Keratinocyte (primary cell): ENCODE data around the gene RUVBL2. TPM values are rescaled to one million over a fixed set of nuclear protein-coding genes. Genes with fewer than 3 reads are reported as not detected.

Experiments used
- DNase-seq: peaks from one replicate; pipeline ENCODE4 v3.0.0-alpha.2; 2011; ENCODE audit warnings: low read depth, missing footprints, low spot score
- FAIRE-seq: peaks from 2 replicates; lab custom pipeline; 2011; peaks lifted over from hg19 to GRCh38; lab: Jason Lieb, UNC
- H2AFZ ChIP-seq: 2 replicates; pipeline ENCODE4 v1.6.0; 2012; ENCODE audit warnings: low read length, control low read depth, inconsistent platforms; ENCODE audit not compliant: control insufficient read depth
- H3K27ac ChIP-seq: 2 replicates; pipeline ENCODE4 v1.5.1; 2011; ENCODE audit warnings: low read length; ENCODE audit not compliant: control insufficient read depth, insufficient read depth
- H3K27me3 ChIP-seq: 3 replicates; pipeline ENCODE4 v1.6.0; 2011; ENCODE audit warnings: low read length; ENCODE audit not compliant: control insufficient read depth, insufficient read depth; ENCODE audit errors: extremely low read depth
- H3K36me3 ChIP-seq, 2 experiments: 2 replicates in 1 of 2; 3 replicates in 1 of 2; pipeline ENCODE4 v1.5.1; 2011; ENCODE audit warnings: low read length in 2 of 2, mild to moderate bottlenecking in 1 of 2; ENCODE audit not compliant: control insufficient read depth in 2 of 2, insufficient read depth in 2 of 2; ENCODE audit errors: extremely low read depth in 1 of 2
- H3K4me1 ChIP-seq: 3 replicates; pipeline ENCODE4 v1.5.1; 2011; ENCODE audit warnings: low read length; ENCODE audit not compliant: control insufficient read depth, insufficient read depth; ENCODE audit errors: extremely low read depth
- H3K4me2 ChIP-seq: 3 replicates; pipeline ENCODE4 v1.6.0; 2011; ENCODE audit warnings: low read depth, low read length; ENCODE audit not compliant: control insufficient read depth, insufficient read depth; ENCODE audit errors: extremely low read depth
- H3K4me3 ChIP-seq, 3 experiments: fragments of 200-600 bp in 1 of 3; sonication (generic) in 1 of 3; 2 replicates in 2 of 3; 3 replicates in 1 of 3; pipeline ENCODE4 v1.5.1; 2011 to 2016; ENCODE audit warnings: low read length in 3 of 3, mild to moderate bottlenecking in 3 of 3, control low read depth in 2 of 3, inconsistent platforms in 1 of 3, low read depth in 1 of 3, mixed read lengths in 1 of 3, mixed run types in 1 of 3, moderate library complexity in 1 of 3; ENCODE audit not compliant: control insufficient read depth in 2 of 3, insufficient read depth in 2 of 3; ENCODE audit errors: extremely low read depth in 1 of 3
- H3K79me2 ChIP-seq: 2 replicates; pipeline ENCODE4 v1.6.0; 2012; ENCODE audit warnings: low read length; ENCODE audit not compliant: control insufficient read depth, insufficient read depth
- H3K9ac ChIP-seq: 3 replicates; pipeline ENCODE4 v1.6.0; 2011; ENCODE audit warnings: low read length; ENCODE audit not compliant: control insufficient read depth, insufficient read depth; ENCODE audit errors: extremely low read depth
- H3K9me1 ChIP-seq: 3 replicates; pipeline ENCODE4 v1.6.0; 2011; ENCODE audit warnings: low read length; ENCODE audit not compliant: control insufficient read depth, insufficient read depth; ENCODE audit errors: extremely low read depth
- H3K9me3 ChIP-seq: 2 replicates; pipeline ENCODE4 v1.5.1; 2012; ENCODE audit warnings: low read depth, low read length; ENCODE audit not compliant: control insufficient read depth
- H4K20me1 ChIP-seq: 3 replicates; pipeline ENCODE4 v1.6.0; 2011; ENCODE audit warnings: low read length; ENCODE audit not compliant: control insufficient read depth, insufficient read depth; ENCODE audit errors: extremely low read depth
- EZH2 ChIP-seq: IDR thresholded peaks from one replicate; pipeline ENCODE4 v1.6.1; 2012; ENCODE audit warnings: inconsistent platforms, mild to moderate bottlenecking, low read length, moderate library complexity
- dilution Hi-C: fragments of 300-500 bp; cut with MboI; formaldehyde crosslinking; loops from one replicate; pipeline ENCODE4 v1.7.0; 2020; ENCODE audit warnings: low sequenced_read_pairs; ENCODE audit not compliant: extremely low pct_ligation_motif_present
- polyA plus RNA-seq, 5 experiments: library from polyadenylated mRNA; depleted of rRNA in 3 of 5; stranded (reverse) in 3 of 5; stranded (forward) in 1 of 5; unstranded in 1 of 5; fragments of >200 nt; gene quantifications; 1 replicate in 1 of 5; 2 replicates in 3 of 5; 3 replicates in 1 of 5; pipeline versions ENCODE4 v1.2.1 to v1.2.3, GENCODE V29; 2011 to 2012; ENCODE audit warnings: missing spikeins in 2 of 5, low read depth in 1 of 5, low replicate concordance in 1 of 5
- TF ChIP-seq, protein P1 (sequence below), 3 experiments: IDR thresholded peaks in 1 of 3; conservative IDR thresholded peaks in 1 of 3; optimal IDR thresholded peaks in 1 of 3; 2 replicates in 2 of 3; 3 replicates in 1 of 3; pipeline versions ENCODE3 to v1.5.1; 2011; ENCODE audit warnings: low read length in 3 of 3, mild to moderate bottlenecking in 3 of 3, moderate library complexity in 2 of 3, control low read depth in 1 of 3, inconsistent platforms in 1 of 3; ENCODE audit not compliant: insufficient read depth in 2 of 3; ENCODE audit errors: extremely low read depth in 1 of 3

Gene RUVBL2
- polyA plus RNA-seq, 1 donor (not counting 4 experiments of a cell fraction or from before 2014, with no cell fraction given) = 126 TPM

DNA sequence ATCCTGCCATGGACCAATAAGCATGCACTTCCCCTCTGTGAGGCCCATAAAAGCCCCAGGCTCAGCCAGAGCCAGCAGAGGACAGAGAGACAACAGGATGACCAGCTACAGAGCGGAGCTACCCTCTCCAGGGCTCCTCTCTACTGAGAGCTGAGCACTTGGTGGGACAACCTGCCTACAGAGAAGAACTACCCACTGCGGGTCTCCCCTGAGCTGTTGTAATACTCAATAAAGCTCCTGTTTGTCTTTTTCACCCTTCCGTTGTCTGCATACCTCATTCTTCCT, 46.5 kb upstream of the RUVBL2 start:
- no peak for DNase-seq
- H3K4me2 ChIP-seq = no peak overlapping the region
- H3K9me1 ChIP-seq = no peaks in the 10 kb centered on the region
- H4K20me1 ChIP-seq = no peaks in the 10 kb centered on the region
- H3K9ac ChIP-seq = no peak overlapping the region
- H3K79me2 ChIP-seq = no peaks in the 10 kb centered on the region
- no peaks in the 10 kb centered on the region for H3K9me3 ChIP-seq
- no peak overlapping the region for H2AFZ ChIP-seq
- H3K27me3 ChIP-seq = no peaks in the 10 kb centered on the region
- no peak for TF ChIP-seq EZH2
- TF ChIP-seq, protein P1, sequence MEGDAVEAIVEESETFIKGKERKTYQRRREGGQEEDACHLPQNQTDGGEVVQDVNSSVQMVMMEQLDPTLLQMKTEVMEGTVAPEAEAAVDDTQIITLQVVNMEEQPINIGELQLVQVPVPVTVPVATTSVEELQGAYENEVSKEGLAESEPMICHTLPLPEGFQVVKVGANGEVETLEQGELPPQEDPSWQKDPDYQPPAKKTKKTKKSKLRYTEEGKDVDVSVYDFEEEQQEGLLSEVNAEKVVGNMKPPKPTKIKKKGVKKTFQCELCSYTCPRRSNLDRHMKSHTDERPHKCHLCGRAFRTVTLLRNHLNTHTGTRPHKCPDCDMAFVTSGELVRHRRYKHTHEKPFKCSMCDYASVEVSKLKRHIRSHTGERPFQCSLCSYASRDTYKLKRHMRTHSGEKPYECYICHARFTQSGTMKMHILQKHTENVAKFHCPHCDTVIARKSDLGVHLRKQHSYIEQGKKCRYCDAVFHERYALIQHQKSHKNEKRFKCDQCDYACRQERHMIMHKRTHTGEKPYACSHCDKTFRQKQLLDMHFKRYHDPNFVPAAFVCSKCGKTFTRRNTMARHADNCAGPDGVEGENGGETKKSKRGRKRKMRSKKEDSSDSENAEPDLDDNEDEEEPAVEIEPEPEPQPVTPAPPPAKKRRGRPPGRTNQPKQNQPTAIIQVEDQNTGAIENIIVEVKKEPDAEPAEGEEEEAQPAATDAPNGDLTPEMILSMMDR (optimal IDR thresholded peaks at IDR 0.05 in 1 of 3, IDR thresholded peaks at IDR 0.05 in 1 of 3, conservative IDR thresholded peaks at IDR 0.05 in 1 of 3; ENCODE audit: extremely low read depth in 1 of 3, insufficient read depth in 2 of 3, low read length in 3 of 3) = no peak
- no peak for FAIRE-seq
- H3K4me1 ChIP-seq = no peaks in the 10 kb centered on the region
- H3K36me3 ChIP-seq = no peaks in the 10 kb centered on the region
- no peak overlapping the region for H3K27ac ChIP-seq
- H3K4me3 ChIP-seq = no peak overlapping the region
- dilution Hi-C loops = no loop called here

GRCh38 chr19:48950159-48950558, 43.5 kb upstream of the RUVBL2 start:
- no peak for TF ChIP-seq EZH2
- TF ChIP-seq, protein P1 (optimal IDR thresholded peaks at IDR 0.05 in 1 of 3, IDR thresholded peaks at IDR 0.05 in 1 of 3, conservative IDR thresholded peaks at IDR 0.05 in 1 of 3; ENCODE audit: extremely low read depth in 1 of 3, insufficient read depth in 2 of 3, low read length in 3 of 3) = no peak
- Histone ChIP-seq H3K27ac (no peak overlapping the region), H3K4me1 (no peaks in the 10 kb centered on the region), H2AFZ (no peak overlapping the region), H3K4me3 (no peak overlapping the region), H3K9me3 (no peaks in the 10 kb centered on the region), H3K79me2 (peaks cover 3% of the 10 kb centered on the region), H3K4me2 (no peak overlapping the region), H3K27me3 (no peaks in the 10 kb centered on the region), H3K9ac (no peak overlapping the region), H3K9me1 (no peaks in the 10 kb centered on the region), H3K36me3 (no peaks in the 10 kb centered on the region), H4K20me1 (no peaks in the 10 kb centered on the region)
- no peak for DNase-seq
- no peak for FAIRE-seq
- dilution Hi-C loops = no loop called here
